Dermis microvascular lymphatic vessel endothelial cell (primary cell): ENCODE data around the gene KCNJ9. TPM values are rescaled to one million over a fixed set of nuclear protein-coding genes. Genes with fewer than 3 reads are reported as not detected.

Experiments
- DNase-seq, 2 donors: peaks; one replicate each; pipeline versions ENCODE4 v3.0.0 to v3.0.0-alpha.2; 2010; ENCODE audit warnings: low read depth in 2 of 2
- total RNA-seq: library from RNA; depleted of rRNA; stranded (reverse); fragments of >200 nt; gene quantifications from 2 replicates; pipeline ENCODE4 v1.2.1, GENCODE V29; 2014

The KCNJ9 gene
- total RNA-seq, 1 donor from 2014 or later = not detected

- DNase-seq = no peak
These were observed 5.9 kb downstream of the KCNJ9 start for GRCh38 chr1:160087118-160087662.

DNA sequence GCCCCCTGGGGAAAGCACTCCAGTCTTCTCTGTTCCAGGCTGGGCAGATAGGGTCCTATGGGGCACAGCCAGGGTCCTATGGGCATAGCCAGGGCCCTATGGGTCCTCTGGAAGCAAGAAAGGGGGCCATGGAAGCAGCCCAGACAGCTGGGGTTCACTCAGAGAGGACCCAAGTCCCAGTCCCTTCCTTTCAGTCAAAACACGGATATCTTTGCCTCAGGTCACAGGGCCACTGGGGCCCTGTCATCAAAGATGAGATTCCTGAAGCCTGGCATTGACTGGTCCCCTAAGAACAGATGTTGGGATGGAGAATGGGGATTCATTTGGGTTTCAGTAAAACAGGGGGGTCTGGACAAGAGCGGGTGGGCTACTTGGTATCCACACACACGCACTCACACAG is 8.5 kb downstream of the KCNJ9 start:
- DNase-seq = no peak

GRCh38 chr1:160090760-160091159 is 9.4 kb downstream of the KCNJ9 start:
- no peak for DNase-seq

- DNase-seq = no peak
These were observed 10.4 kb downstream of the KCNJ9 start for GRCh38 chr1:160091666-160092223.

- DNase-seq = no peak
These were observed 11.2 kb downstream of the KCNJ9 start for GRCh38 chr1:160092366-160093068.

- no peak for DNase-seq
These were observed 11.7 kb downstream of the KCNJ9 start for GRCh38 chr1:160093069-160093395.

DNA sequence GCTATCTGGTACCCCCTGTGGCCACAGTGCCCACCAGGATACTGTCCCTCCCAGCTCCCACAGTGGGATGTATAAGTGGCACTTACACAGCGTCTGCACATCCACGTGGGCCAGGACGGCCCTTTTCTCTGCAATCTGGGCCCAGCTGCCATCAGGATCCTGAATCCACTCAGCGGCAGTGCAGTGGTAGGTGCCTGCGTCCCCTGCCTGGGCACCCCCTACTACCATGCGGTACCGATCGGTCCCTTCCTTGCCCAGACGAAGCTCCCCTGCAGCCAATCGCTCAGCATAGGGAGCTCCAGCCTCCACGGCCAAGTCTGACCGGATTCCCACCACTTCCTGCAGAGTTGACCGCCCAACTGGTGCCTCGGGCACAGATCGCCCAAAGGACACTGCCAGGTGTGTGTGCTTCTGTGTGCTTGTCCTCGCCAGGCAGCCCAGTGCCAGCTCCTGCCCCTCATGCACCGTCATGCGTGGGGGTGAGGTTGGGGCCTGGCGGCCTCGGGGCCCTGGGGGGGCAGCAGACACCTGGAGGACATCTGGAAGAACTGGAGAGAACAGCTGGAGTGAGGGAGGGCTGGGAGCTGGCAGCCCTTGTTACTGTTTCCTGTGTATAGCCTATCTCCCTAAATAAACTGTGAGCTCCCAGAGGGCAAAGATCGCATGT is 12.4 kb downstream of the KCNJ9 start:
- no peak for DNase-seq

DNA sequence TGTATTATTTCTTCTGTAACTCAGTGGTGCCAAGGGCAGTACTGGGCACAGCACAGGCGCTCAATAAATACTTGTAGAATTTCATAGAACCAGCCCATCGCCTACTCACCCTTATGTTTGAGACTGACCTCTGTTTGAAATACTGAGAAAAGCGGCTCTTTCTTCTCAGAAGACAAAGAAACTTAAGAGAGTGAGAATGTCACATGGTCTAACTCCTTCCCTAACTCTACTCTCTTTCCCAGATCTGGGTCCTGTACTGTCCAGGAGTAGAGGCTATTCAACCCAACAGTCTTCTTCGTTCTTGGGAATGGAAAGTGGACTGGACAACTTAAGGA is 12.9 kb downstream of the KCNJ9 start:
- no peak for DNase-seq

DNA sequence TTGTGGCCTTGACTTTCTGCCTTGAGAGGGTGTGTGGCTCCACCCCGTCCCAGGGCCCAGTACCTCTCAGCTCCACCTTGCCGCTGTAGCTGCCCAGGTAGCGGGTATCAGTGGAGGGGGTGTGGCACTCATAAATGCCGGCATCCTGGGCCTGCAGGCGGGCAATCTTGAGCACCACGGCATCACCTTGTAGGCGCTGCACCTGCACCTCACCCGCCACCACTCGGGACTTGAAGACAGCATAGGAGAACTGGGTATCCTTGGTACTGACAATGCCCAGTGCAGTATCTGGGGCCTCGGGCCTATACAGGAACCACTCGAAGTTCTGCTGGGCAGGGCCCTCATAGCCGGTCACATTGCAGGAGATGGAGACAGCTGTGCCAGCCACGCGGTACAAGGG is 13.5 kb downstream of the KCNJ9 start:
- DNase-seq = no peak

DNA sequence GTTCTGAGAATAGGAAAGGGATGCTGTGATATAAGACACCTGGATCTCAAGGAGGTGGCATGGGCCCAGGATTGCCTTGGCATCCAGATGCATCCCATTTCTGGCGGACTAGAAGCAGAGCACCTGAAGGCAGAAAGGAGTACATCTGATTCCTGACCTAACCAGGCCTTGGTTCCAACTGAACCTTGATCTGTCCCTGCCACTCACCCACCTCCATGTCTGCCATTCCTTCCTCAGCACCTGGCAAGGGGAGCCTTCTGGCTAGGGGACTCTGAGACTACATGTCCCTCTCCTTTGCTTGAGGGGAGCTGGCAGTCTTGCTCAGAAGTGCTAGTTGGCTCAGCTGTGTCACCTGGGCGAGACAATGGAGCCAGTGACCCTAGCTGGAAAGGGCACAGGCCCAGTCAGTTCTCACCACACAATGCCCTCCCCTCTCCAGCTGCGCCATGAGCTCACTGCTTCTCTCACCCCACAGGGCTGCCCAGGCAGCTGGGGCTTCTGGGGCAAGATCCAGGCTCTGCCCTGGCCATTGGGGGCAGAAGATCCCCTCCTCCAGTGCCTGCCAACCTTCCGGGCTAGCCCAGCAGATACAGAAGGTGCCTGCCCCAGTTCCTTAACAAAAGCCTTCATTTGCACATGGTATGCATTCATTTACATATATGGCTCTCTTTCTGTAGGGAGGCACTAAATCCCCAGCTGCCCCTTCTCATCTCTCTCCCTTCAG is 14.2 kb downstream of the KCNJ9 start:
- no peak for DNase-seq

- DNase-seq = no peak
These were observed 15.2 kb downstream of the KCNJ9 start for GRCh38 chr1:160096274-160097116.

DNA sequence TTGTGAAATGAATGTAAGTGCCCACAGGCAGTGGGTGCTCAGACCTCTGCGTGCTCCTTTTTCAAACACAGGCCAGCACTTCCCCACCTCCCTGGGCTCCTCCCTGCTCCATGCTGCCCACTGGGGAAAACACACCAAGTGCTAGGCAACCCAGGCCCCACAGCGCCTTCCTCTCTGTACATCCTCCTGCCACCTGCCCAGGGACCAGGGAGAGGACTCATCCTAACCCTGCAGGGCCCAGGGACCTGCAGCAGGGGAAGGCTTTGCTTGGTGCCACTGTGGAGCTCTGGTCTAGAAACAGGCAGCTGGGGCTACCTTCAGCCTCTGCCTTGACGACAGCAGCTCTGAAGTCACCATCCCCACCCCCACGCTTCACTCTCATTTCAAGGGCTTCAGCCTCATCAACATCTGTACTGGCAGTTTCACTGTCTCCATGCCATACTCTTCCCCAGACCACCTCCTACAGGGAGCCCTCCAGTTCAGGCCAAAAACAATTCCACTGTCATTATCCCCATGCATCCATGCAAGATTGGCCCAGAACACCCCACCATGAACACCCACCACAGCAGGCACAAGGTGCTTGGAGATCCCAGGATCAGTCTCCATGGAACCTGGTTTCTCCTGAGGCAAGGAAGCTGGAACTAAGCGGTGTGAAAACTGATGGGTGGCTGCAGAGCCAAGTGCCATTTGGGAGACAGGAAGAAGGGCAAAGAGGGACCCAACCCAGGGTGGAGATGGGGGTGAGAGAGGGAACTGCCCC is 16.0 kb downstream of the KCNJ9 start:
- DNase-seq = no peak

DNA sequence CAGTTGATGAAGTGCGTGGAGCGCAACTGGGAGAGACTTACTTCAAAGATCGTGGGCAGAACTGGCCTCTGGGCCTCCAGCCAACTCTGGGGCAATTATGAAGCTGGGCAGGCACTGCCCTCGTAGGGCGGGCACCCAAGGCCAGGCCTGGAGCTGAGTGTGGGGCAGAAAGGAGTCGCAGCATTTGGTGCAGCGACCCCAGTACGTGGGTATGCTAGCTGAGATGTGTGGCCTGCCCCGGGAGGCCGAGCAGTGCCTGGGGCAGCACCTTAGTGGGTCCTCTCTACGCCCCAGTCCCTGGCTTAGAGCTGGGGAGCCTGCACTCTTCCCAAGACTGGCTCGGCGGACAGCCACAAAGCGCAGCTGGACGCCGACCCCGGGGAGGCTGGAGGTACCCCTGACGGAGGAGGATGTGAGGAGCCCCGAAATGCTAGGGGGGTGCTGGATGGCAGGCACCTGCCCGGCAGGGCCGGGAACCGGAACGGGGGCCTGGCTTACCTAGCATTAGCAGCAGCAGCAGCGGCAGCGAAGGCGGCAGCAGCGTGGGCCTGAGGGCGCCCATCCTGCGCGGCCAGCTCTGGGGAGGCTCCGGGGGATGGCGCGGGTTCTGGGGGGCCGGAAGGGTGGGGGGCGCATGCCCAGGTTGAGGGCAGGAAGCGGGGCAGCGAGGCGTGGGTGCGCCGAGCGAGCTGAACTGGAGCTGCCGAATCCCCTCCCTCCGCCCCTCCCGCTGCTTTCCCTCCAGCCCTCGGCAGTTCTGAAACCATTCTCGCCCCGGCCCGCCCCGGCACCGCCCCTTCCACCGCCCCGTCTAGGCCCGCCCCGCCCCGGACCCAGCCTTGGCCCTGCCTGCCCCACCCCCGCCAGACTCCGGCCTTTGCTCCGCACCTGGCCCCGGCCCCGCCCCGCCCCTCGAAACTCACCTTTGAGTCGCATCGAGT is 16.8 kb downstream of the KCNJ9 start, which contains the start of gene IGSF8:
Gene IGSF8, minus strand, starts transcription at position 709 of the 941 bp plus-strand sequence. Its CDS starts 147 bp downstream, at position 562.
- peak; percentile 49 to 79 for DNase-seq

DNA sequence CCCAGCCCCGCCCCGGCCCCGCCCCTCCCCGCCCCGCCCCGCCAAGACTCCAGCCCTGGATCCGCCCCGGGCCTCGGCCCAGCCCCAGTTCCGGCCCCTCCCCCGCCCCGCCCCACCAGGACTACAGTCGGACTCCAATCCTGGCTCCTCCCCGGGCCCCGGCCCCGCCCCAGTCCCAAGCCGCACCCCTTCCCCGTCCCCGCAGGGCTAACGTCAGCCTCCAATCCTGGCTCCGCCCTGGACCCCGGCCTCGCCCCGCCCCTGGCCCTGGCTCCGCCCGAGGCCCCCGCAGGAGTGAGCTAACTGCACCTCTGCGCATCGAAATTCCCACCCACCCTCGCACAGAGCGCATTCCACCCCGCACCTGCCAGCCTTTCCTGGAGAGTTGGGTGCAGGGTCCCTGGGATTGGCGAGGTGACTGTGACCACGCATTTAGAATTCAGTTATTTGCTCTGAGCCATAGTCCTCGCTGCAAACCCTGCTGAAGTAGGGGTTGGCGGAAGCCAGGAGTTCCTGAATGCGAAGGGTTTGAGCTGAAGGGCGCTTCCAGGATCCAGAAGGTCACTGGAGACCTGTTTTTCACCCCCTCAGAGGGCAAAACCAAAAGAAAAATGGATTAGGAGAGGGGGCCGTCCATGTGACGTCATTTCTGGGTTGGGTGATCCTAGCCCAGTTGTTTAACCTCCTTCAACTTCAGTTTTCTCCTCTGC is 17.7 kb downstream of the KCNJ9 start:
- peak; percentile 79 to 93 for DNase-seq

DNA sequence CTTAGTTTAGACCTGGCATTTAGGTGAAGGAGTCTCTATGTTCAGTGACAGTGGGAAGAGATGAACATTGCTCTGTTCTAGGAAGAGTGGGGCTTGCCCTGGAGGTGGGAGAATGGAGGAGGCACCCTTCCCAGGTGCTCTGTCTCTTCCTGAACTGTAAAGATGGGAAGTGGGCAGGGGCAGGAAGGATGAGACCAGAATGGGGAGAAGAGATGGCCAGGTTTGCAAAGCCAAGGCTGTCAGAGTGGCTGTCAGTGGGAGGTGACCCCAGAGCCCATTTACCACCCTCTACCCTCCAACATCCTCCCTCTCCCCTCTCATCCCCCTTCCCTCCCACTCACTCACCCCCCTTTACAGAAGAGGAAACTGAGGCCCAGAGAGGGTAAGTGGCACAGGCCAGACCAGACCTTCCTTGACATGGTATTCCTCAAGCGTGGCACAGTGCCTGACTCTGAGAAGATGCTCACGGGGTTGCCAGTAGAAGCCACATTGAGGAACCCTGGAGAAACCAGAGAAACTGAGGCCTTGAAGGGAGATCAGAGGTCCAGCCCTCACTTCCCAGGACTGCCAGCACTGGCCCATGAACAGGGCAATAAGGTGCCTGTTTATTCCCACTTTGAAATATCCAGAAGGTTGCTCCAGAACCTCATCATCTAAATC is 18.5 kb downstream of the KCNJ9 start:
- no peak for DNase-seq

DNA sequence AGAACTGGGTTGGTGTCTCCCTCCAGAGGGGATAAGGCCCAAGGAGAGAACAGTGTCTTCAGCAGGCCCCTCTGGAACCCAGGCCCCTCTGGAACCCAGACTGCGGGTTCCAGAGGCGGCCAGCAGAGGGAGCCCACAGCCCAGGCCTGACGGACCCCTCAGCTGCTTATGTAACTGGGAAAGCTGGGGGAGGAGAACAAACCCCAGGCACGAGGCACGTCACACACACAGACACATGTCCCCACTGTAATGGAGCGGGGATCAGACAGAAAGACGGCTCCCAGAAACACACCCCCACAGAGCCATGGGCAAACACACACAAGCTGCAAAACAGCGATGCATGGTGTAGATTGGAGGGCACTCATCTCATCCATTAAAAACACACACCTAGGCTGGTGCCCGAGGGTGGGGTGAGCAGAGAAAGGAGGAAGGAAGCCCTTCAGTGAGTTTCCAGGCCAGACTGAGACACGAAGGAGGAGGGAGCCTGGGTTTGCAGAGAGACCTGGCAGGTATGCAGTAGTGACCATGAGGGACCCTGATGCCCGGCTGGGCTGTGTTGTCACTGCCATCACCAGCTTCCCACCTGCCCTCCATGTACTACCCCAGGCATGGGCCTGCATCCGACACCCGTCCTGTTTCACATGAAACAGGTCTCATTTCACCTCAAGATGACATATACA is 19.8 kb downstream of the KCNJ9 start:
- peak; percentile 37 to 70 for DNase-seq

DNA sequence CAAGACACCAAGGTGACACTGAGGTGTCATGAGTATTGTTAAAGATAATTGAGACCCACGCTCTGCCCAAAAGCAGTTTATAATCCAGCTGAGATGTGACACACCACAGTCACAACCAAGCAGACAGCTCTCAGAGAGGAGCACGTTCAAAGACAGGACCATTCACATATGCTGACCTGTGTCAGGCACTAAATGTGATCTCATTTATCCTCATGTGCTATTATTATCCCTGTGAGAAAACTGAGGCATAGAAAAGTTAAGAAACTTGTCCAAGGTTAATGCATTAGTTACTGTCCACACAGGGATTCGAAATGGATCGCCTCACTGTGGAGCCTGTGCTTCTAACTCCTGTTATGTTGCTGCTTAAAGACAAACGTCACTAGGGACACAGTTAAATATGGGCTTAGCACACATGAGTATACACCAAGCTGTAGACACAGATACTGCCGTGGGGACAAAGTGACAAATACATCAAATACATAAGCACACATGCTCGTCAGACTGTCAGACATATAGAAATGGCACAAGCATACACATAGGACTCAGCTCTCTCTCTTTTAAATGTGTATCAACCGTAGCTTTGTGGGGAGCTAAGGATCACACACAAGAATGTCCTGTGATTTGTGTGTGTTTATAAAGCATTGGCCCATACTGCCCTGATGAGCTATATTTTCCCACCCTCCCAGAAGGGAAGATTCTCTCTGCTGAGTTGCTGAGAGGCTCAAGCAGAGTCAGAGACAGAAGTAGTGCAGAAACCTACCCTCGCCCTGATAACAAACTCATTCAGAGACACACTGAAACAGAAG is 20.6 kb downstream of the KCNJ9 start:
- no peak for DNase-seq
